ENCODE results near the gene EIF1AD. TPM values are rescaled to one million over a fixed set of nuclear protein-coding genes. Genes with fewer than 3 reads are reported as not detected.
"Not testable (repeated sequence)": the region's sequence is repeated elsewhere in the genome, so short reads cannot be mapped to it uniquely, and the experiment has no call there.

The EIF1AD gene
- total RNA-seq, 4 donors from 2014 or later: 25.3 to 34.9 (median 28.2) TPM

GRCh38 chr11:66012946-66013761 is 11.2 kb upstream of the EIF1AD start:
- DNase-seq (ENCODE audit: extremely low spot score): no peak
- H3K27ac ChIP-seq (replicated peaks in 1 of 4): no peak overlapping the region
- no peaks in the 10 kb centered on the region for H3K36me3 ChIP-seq
- no peak overlapping the region for H3K4me3 ChIP-seq
- TF ChIP-seq POLR2A (IDR thresholded peaks at IDR 0.05; ENCODE audit: low read depth) (no peak), CTCF (IDR thresholded peaks at IDR 0.05) (no peak), EP300 (IDR thresholded peaks at IDR 0.05) (no peak), POLR2AphosphoS5 (IDR thresholded peaks at IDR 0.05) (no peak)
- peaks cover 10 to 14% (median 11%) of the 10 kb centered on the region in 4 donors for H3K4me1 ChIP-seq
- H3K9me3 ChIP-seq: no peaks in the 10 kb centered on the region
- peaks cover 0 to 36% (median 22%) of the 10 kb centered on the region in 4 donors for H3K27me3 ChIP-seq
- intact Hi-C loops (cut with DNase I): no loop called here
- WGBS: 55% methylated on average over 12 of the region's 12 CpGs

- Histone ChIP-seq H3K27me3 (peaks cover 0 to 36% (median 22%) of the 10 kb centered on the region in 4 donors), H3K9me3 (no peaks in the 10 kb centered on the region), H3K36me3 (no peaks in the 10 kb centered on the region), H3K27ac (replicated peaks in 1 of 4) (no peak overlapping the region), H3K4me3 (peak overlapping the region; percentile 30 to 55 (median 32)), H3K4me1 (peaks cover 10 to 14% (median 11%) of the 10 kb centered on the region in 4 donors)
- intact Hi-C loops (cut with DNase I): no loop called here
- DNase-seq (ENCODE audit: extremely low spot score): no peak
- TF ChIP-seq EP300 (IDR thresholded peaks at IDR 0.05) (no peak), POLR2AphosphoS5 (IDR thresholded peaks at IDR 0.05) (no peak), POLR2A (IDR thresholded peaks at IDR 0.05; ENCODE audit: low read depth) (no peak), CTCF (IDR thresholded peaks at IDR 0.05) (no peak)
- WGBS: 61% methylated on average over 8 of the region's 12 CpGs
Measured at GRCh38 chr11:66012371-66012945, 10.5 kb upstream of the EIF1AD start.

- peaks cover 0 to 36% (median 22%) of the 10 kb centered on the region in 4 donors for H3K27me3 ChIP-seq
- H3K9me3 ChIP-seq: no peaks in the 10 kb centered on the region
- intact Hi-C loops (cut with DNase I): no loop called here
- DNase-seq (ENCODE audit: extremely low spot score): no peak
- peaks cover 10 to 14% (median 11%) of the 10 kb centered on the region in 4 donors for H3K4me1 ChIP-seq
- H3K36me3 ChIP-seq: no peaks in the 10 kb centered on the region
- peak within 1 kb of the TSS; percentile 30 to 55 (median 32) for H3K4me3 ChIP-seq
- WGBS: 9% methylated on average over 21 of the region's 61 CpGs
- TF ChIP-seq POLR2A (IDR thresholded peaks at IDR 0.05; ENCODE audit: low read depth) (no peak), CTCF (IDR thresholded peaks at IDR 0.05) (no peak), POLR2AphosphoS5 (IDR thresholded peaks at IDR 0.05) (no peak), EP300 (IDR thresholded peaks at IDR 0.05) (no peak)
- H3K27ac ChIP-seq (replicated peaks in 1 of 4): no peak within 1 kb of the TSS
Measured at GRCh38 chr11:66011785-66012303, 9.9 kb upstream of the EIF1AD start, which contains the start of gene CST6. CST6 (plus strand) TSS chr11:66012008; CDS start chr11:66012045, 37 bp downstream.

GRCh38 chr11:66011239-66011784 is 9.4 kb upstream of the EIF1AD start:
- Histone ChIP-seq H3K9me3 (no peaks in the 10 kb centered on the region), H3K27me3 (peaks cover 0 to 36% (median 22%) of the 10 kb centered on the region in 4 donors), H3K4me1 (peaks cover 10 to 14% (median 11%) of the 10 kb centered on the region in 4 donors), H3K36me3 (peaks cover 0 to 3% (median under 1%) of the 10 kb centered on the region in 4 donors), H3K27ac (replicated peaks in 1 of 4) (no peak overlapping the region), H3K4me3 (peak overlapping the region; percentile 30 to 55 (median 32))
- 35% methylated on average over 9 of the region's 14 CpGs for WGBS
- intact Hi-C loops (cut with DNase I): no loop called here
- DNase-seq (ENCODE audit: extremely low spot score): no peak
- TF ChIP-seq CTCF (IDR thresholded peaks at IDR 0.05) (no peak), EP300 (IDR thresholded peaks at IDR 0.05) (no peak), POLR2A (IDR thresholded peaks at IDR 0.05; ENCODE audit: low read depth) (no peak), POLR2AphosphoS5 (IDR thresholded peaks at IDR 0.05) (no peak)

GRCh38 chr11:66010036-66010435 is 8.1 kb upstream of the EIF1AD start:
- H3K9me3 ChIP-seq; H3K4me3 ChIP-seq; intact Hi-C loops (cut with DNase I); H3K27ac ChIP-seq (replicated peaks in 1 of 4); DNase-seq (ENCODE audit: extremely low spot score): not testable (repeated sequence)
- H3K27me3 ChIP-seq: peaks cover 0 to 34% (median 22%) of the 10 kb centered on the region in 4 donors
- H3K4me1 ChIP-seq: peaks cover 10 to 14% (median 11%) of the 10 kb centered on the region in 4 donors
- peaks cover 0 to 16% (median 11%) of the 10 kb centered on the region in 4 donors for H3K36me3 ChIP-seq
- WGBS: 64% methylated on average over 4 of the region's 4 CpGs
